HG03280 (cell line): Measurements from ENCODE around the gene SLC4A8.

Experiments used
- ATAC-seq: cut with Tn5 transposase; IDR thresholded peaks from one replicate; pipeline ENCODE4 v1.9.1; 2021; ENCODE audit warnings: mild to moderate bottlenecking, moderate library complexity; ENCODE audit not compliant: unreplicated experiment

The SLC4A8 gene

GRCh38 chr12:51549637-51550036 is 125.0 kb downstream of the SLC4A8 start:
- ATAC-seq, result no peak
